Eye (tissue), 1 donor: ENCODE measurements around the gene KCNQ1.
"Not testable (repeated sequence)": the region's sequence is repeated elsewhere in the genome, so short reads cannot be mapped to it uniquely, and the experiment has no call there.

ENCODE experiments used
- DNase-seq: peaks from one replicate; pipeline ENCODE4 v3.0.0-alpha.2; 2015

Gene KCNQ1

GRCh38 chr11:2631161-2631560, 186.4 kb downstream of the KCNQ1 start:
- no peak for DNase-seq

- DNase-seq: not testable (repeated sequence)
These were observed 195.0 kb downstream of the KCNQ1 start for GRCh38 chr11:2639763-2640162.

- no peak for DNase-seq
These were observed 196.8 kb downstream of the KCNQ1 start for GRCh38 chr11:2641623-2642022.

GRCh38 chr11:2643746-2644145, 198.9 kb downstream of the KCNQ1 start:
- DNase-seq: no peak

- DNase-seq: no peak
These were observed 200.3 kb downstream of the KCNQ1 start for GRCh38 chr11:2644844-2645778.

GRCh38 chr11:2645779-2646118, 200.9 kb downstream of the KCNQ1 start:
- DNase-seq: no peak

GRCh38 chr11:2647167-2647566, 202.4 kb downstream of the KCNQ1 start:
- no peak for DNase-seq

GRCh38 chr11:2647953-2648352, 203.1 kb downstream of the KCNQ1 start:
- no peak for DNase-seq

GRCh38 chr11:2649400-2649799, 204.6 kb downstream of the KCNQ1 start:
- no peak for DNase-seq

- DNase-seq: no peak
These were observed 205.0 kb downstream of the KCNQ1 start for GRCh38 chr11:2649848-2650247.

- DNase-seq: no peak
These were observed 205.6 kb downstream of the KCNQ1 start for GRCh38 chr11:2650343-2650867.

- DNase-seq: no peak
These were observed 206.3 kb downstream of the KCNQ1 start for GRCh38 chr11:2651054-2651617.

GRCh38 chr11:2651826-2652271, 207.0 kb downstream of the KCNQ1 start:
- DNase-seq: peak; percentile 41

- DNase-seq: no peak
These were observed 207.8 kb downstream of the KCNQ1 start for GRCh38 chr11:2652333-2653197.

GRCh38 chr11:2653198-2653551, 208.4 kb downstream of the KCNQ1 start:
- no peak for DNase-seq

GRCh38 chr11:2653930-2654739, 209.3 kb downstream of the KCNQ1 start:
- peak; percentile 49 for DNase-seq

GRCh38 chr11:2655016-2655719, 210.4 kb downstream of the KCNQ1 start:
- DNase-seq: no peak

- no peak for DNase-seq
These were observed 211.2 kb downstream of the KCNQ1 start for GRCh38 chr11:2655834-2656622.

- no peak for DNase-seq
These were observed 212.1 kb downstream of the KCNQ1 start for GRCh38 chr11:2656859-2657258.

- no peak for DNase-seq
These were observed 213.0 kb downstream of the KCNQ1 start for GRCh38 chr11:2657697-2658284.
